Midbrain (tissue), 1 donor: Measurements from ENCODE around the gene SLC9A1.

Experiments
- DNase-seq: peaks from one replicate; lab custom pipeline; 2025; lab: John Stamatoyannopoulos, UW

The SLC9A1 gene

DNA sequence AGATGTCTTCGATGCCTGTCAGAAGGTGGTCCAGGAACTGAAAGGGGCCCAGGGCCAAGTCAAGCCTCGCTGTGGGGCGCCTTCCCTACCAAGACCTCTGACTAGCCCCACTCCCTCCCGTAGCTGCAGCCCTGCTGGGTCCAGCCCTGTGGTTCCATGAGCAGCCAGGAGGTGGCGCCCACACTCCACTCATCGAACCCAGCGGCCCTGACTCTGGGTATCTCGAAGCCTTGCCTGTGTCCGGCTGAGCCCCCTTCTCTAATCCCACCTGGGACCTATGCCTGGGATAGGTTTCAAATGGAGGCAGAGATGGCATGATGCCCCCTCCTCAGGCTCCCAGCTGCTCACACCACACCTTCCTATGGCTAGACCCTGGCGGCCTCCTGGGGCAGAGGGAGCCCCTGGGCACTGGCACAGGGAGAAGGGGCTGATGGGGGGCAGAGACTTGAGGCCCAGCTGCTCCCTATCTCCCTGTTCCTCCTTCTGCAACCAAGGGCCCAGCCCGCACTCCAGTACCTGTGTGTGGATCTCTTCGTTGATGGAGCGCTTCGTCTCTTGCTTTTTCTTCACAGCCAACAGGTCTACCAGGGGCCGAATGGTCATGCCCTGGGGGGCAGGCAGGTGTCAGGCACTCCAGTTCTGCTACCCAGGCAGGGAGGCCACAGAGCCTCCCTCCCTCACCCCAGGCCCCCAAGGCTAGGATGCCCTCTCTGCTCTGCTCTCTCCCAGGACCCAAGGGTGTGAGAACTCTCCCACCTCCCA, 52.0 kb downstream of the SLC9A1 start:
- peak; percentile 77 for DNase-seq

DNA sequence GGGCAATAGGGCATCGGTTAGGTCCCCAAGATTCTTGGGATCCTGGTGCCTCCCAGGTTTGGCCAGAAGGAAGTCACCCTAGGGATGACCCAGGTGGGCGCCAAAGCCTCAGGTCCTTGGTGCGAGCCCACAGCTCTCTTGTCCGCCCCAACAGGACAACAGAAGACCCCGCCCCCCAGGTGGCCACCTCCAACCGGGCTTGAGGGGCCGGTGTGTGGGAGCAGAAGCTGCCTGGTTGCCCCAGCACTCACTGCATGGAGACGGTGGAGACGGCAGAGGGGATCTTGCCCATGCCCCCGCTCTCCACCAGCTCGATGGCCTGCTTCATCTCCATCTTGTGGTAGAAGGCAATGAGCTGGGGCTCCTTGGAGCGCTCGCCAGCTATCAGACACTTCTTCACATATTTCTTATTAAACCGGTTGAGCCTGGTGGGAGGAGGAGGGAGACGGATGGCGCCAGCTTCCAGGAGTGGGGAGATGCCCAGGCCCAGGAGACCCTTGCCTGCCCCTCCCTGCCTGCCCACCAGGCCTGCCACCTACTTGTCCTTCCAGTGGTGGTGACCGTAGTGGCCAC, 52.7 kb downstream of the SLC9A1 start:
- no peak for DNase-seq

DNA sequence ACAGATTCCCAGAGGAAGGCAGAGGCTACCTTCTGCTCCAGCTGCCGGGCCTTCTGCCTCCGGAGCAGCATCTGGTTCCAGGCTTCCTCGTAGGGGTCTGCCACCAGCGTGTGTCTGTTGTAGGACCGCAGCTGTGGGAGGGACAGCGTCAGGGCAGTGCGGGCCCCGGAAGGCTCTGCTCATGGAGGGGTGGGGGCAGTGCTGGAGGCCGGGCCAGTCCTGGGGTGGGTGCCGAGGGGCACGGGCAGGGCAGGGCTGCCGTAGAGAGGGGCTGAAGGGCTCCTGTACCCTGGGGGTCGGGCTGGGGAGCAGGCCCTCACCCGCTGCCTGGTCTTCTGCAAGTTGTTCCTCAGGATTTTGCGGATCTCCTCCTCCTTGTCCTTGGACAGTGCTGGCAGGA, 53.2 kb downstream of the SLC9A1 start:
- DNase-seq: no peak

DNA sequence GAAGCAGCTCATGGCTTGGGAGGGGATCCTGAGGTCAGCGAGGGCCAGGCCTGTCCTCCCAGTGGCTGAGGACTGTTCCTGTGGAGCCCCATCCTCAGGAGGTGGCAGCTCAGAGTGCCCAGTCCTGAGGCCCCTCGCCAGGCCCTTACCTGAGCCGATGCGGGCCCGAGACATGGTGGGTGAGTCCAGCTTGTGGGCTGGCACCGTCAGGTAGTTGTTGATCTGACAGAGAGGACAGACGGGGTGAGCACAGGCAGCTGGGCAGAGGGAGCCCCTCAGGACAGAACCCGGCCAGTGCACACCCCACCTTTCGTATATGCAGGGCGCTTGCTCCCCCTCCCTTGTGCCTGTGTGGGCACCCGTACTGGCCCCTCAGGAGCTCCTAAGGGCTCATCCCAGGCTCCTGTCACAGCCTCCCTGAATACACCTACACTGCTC, 53.9 kb downstream of the SLC9A1 start:
- no peak for DNase-seq

DNA sequence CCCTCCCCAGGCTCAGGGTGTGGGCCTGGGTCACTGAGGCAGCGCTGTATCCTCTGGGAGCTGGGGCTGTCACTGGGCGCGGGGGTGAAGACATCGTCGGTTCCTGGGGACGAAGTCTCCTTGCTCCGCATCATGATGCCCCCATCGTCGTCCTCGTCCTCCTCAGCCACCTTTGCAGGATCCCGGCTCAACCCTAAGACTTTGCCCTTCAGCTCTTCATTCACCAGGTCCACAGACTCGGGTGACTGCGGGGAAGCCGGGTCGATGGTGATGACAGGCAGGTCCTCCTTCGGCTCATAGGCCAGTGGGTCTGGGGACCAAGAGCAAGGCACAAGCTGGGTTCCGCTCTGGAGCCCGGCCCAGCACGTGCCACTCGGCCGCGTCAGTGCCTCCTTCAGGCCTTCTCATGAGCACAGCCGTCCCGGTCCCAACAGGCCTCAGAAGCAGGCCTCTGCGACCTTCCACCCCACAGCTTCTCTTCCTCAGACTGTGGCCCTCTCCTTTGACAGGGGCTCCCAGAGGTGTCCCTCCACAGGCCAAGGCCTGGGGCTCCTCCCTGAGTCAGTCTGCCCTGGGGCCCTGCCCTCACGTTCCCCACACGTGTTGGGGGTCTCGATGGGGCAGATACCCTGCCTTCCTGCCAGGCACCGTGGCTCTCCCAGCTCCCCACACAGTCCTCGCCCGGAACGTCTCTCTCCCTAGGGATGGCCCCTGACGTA, 54.4 kb downstream of the SLC9A1 start:
- no peak for DNase-seq

DNA sequence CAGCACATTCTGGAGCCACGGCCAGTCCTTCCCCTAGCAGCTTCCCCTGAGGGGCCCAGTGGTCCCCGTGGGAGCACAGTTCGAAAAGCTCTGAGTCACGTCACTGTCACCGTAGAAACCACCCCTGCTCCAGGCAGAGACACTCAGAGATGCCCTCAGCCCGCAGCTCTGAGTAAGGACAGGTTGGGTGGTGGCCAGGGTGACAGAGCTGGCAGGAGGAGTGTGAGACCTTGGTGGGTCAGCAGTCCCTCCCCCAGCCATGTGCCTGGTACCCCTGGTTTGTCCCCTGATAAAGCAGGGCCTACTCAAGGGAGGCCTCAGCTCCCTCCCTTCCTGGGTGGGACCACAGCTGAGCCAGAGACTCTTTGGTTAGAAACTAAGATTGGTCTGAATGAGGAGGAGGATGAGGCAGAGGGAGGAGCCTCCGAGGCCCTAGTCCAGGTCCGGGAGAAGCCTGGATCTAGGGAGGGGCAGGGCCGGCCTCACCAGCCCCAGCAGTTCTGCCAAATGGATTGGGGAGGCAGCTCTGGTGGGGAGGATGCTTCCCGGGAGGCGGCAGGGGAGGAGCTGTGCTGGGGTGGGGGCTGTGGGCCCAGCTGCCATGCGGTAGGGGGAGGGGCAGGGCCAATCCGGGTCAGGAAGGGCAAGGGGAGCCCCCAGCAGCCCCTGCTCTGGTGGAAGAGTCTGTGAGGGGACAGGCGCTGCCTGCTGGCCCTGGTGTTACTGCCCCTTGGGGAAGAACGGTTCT, 55.2 kb downstream of the SLC9A1 start:
- no peak for DNase-seq

DNA sequence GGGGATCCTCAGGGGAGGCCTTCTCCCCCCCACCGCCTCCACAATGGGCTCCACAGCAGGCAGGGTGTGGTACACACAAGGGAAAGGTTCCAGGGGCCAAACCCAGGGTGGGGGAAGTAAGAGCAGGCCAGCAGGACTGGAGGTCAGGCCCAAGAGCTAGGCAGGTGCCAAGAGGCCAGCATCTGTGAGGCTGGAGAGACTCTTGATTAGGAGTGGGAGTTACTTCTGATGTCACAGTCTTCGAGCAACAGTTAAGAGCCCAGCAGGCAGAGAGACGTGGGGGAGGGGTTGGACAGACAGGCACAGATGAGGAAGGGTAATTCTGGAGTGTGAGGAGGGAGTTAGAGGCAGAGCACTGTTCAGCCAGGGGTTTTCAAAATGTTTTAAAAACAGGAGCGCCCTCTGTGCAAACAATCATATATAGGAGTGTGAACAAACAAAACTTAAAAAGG, 55.8 kb downstream of the SLC9A1 start:
- no peak for DNase-seq

DNA sequence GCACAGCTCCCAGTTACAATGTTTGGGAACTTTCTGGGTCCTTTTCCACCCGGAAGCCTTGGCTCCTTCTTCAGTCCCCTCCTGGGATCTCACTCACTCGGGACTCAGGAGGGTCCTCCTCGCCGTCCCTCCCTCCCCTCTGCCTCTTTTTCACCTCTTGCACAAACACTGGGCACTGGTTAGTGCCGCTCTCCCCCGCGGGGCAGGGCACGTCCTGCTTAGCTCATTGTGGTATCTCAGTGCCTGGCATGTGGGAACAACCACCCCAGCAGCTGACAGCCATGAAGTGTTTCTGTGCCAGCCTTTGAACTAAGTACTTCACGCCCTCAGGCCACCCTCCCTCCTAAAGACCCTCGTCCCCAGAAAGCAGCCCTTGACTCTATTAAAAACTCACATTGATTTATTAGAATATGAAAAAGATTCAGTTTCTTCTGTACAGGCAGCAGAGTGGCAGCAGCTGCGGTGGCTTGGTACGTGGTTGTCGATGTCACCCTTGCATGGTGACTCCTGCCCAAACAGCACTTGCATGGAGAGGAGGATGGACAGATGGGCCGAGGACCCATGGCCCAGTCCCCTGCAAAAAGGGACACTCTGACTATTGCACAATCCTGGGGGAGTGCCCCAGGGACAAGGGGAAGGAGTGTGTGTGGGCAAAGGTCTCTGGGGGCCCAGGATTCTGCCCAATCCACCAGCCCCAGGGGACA, 56.3 kb downstream of the SLC9A1 start:
- DNase-seq: no peak

DNA sequence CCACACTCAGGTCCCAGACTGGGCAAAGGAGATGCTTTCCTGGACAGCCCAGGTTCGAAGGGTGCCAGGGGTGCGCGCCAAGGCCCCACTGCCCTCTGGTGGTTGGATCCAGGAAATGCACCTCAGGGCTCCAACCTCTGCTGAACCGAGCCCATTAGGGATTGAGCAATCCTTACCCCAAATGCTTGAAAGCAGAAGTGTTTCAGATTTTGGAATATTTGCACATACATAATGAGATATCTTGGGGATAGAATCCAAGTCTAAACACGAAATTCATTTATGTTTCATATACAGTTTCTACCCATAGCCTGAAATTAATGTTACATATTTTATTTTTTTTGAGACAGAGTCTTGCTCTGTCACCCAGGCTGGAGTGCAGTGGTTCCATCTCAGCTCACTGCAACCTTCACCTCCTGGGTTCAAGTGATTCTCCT, 57.4 kb downstream of the SLC9A1 start:
- DNase-seq: peak; percentile 73

DNA sequence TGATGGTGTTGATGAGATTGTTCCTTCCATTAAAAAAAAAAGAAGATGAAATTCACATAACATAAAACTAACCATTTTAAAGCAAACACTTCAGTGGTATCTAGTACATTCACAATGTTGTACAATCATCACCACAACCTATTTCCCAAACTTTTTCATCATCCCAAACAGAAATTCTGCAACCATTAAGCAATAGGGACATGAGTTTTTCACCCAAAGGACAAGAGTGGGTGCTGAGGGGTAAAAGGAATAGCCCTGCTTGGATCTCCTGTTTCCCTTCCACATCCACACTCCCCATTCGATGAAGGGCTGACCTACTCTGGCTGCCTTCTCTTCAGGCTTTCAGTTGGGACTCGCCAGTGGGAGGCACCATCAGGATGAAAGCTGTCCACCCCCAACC, 59.3 kb downstream of the SLC9A1 start:
- no peak for DNase-seq

DNA sequence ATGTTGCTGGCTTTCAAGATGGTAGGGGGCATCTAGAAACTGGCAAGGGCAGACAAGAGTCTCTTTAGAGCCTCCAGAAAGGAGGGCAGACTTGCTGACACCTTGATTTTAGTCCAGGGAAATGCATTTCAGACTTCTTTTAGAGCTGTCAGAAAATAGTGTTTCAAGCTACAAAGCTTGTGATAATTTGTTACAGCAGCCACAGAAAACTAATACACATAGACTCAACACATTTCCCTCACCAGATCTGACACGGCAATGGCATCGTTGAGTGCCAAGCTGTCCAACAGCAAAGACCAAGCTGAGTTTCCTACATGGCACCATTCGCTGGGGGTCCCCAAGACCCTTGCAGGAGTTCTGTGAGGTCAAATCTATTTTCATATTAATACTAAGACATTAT, 62.0 kb downstream of the SLC9A1 start:
- no peak for DNase-seq

DNA sequence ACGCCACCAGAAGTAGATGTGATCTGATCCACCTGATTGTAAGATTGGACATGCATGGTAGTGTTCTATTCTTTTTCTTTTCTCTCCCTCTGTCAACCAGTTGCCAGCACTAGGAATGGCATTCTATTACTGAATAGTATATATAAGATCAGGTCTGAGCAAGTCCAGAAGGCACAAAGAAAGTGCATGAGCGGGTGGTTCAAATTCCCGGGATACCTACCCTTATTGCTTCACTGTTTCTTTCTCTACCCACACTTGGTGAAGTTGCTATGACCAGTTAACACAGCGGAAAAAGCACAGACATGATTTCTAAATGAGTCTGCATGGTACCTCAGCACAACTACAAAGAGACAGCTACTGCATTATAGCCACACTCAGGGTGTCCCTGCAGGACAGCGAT, 64.0 kb downstream of the SLC9A1 start:
- no peak for DNase-seq

DNA sequence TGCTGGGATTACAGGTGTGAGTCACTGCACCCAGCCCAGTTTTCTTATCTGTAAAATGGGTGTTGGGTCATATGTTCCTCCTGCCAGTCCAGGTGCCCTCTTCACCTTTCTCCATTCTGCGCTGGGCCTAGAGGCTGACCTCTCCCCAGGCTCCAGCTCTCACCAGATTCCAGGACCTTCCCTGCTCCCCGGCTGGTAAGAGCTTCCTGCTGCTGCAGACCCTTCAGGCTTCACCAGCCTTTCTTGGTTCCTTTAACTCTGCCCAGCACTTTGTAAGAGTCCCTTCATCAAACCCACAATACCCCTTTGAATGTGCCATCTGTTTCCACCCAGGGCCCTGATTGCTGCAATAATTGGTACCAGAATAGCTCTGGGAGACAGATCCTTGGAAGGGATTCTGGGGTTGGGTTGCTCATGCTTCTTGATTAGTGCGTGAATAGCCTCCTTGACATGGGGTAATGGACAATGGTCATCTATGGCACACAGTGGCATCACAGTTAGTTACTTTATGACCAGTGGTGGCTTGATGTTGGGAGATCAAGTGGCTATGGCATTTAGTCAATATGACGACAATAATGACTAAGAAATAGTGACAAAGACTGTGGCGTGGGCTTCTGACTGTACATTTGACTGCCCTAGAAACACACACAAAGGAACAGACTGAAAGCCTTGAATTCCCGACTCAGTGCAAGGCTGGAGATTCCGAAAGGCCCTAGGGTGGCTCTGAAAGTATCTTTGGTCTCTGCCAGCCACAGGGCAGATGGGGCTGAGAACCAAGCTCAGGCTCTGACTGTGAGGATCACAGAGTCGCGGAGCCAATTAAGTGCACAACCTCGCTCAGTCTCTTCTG, 67.3 kb downstream of the SLC9A1 start:
- DNase-seq: peak; percentile 4

DNA sequence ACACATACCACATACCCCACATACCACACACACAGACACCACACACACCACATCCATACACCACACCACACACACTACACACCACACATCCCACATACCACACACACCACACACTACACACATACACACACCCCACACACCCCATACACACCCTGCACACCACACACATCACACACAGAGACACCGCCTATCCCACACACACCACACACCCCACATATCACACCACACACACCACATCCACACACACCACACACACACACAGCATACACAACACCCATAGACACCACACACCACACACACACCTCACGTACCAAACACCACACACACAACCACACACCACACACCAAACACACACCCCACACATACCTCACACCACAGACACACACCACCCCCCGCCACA, 68.3 kb downstream of the SLC9A1 start:
- DNase-seq: no peak

DNA sequence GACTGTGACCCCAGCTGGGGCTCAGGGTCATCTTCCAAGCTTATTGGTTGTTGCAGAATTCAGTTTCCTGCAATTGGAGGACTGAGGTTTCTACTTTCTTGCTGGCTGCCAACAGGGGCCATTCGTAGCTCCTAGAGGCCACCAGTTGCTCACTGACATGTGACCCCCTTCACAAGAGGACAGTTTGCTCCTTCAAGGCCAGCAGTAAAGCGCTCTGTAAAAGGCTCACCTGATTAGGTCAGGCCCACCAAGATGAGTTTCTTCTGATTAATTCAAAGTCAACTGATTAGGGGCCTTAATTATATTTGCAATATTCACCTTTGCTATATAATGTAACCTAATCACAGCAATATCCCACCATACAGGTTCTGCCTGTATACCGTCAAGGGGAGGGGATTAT, 68.9 kb downstream of the SLC9A1 start:
- DNase-seq: no peak

DNA sequence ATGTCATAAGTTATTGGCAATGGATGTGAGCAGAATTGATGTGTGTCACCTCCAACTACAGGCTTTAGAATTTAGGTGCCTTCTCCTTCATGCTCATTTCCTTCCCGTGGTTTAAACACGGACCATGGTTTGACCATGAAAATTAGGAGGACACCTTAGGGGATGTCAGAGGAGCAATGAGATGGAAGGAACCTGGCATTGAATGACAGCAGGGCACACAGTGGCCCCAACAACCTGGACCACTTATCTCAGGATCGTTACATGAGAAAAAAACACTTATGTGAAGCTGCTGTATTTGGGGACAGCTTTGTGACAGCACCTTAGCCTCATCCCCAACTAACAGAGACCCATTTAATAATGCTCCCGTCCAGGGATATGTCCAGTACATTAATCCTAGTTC, 70.8 kb downstream of the SLC9A1 start:
- no peak for DNase-seq

DNA sequence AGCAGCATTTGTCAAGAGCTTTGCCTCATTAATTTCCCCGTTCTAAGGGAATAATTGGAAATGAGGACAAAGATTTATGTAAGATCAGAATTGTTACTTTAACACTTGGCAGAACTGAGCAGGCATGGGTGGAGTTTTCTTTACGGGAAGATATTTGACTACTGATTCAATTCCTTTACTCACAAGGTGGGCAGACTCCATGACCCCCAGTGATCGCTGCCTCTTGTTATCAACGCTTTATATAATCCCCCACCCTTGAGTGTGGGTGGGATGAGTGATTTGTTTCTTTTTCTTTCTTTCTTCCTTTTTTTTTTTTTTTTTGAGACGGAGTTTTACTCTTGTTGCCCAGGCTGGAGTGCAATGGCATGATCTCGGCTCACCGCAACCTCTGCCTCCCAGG, 77.0 kb downstream of the SLC9A1 start:
- no peak for DNase-seq

DNA sequence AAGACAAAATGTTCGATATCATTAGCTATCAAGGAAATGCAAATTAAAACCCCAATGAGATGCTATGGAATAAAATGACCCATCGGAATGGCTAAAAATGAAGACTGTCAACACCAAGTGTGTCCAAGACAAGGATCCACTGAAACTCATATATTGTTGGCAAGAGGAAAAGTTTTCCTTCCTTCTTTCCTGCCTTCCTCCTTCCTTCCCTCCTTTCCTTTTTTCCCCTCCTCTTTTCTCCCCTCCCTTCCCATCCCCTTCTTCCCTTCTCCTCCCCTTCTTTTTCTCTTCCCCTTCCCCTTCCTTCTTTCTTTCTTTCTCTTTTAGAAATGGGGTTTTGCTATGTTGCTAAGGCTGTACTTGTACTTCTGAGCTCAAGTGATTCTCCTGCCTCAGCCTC, 78.1 kb downstream of the SLC9A1 start:
- DNase-seq: no peak

DNA sequence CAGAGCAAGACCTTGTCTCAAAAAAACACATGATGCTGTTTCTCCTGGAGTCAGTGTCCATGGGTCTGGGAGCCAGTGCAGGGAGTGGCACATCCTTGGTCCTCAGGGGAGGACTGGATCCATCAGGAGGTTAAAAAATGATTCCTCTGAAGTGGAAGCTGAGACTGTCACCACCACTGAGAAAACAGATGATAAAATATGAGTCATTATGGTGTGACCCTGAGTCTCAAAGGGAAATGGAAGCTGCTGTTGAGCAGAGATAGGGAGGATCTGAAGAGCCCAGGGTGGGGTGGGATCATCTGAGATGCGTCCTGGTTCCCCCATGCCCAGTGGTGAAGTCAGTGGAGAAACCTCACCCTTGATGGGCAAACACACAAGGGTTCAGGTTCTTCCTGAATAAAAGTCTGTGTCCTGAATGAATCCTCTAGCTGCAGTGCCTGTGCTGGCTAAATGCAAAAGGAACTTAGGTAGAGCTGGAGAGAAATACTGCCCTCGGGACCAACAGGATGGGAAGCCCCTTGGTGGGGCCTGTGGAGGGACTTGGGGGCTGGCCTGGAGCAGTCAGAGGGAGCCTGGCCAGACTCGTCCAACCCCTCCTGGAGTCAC, 80.6 kb downstream of the SLC9A1 start:
- DNase-seq: no peak

DNA sequence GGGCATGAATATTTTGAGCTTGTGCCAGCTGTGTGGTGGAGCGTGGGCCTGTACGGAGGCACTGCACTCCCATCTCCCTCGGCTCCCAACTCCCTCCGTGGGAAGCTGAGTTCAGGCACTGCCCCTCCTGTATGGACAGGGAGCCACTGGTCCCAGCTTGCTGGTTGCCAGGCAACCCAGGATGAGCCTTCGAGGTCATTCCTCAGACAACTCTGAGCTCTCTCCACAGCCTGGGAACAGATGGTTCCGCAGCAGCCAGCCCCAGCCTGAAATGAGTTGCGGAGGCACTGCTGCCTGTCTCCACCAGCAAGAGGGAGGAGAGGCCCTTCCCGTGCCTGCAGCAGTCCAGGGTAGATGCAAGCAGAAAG, 83.9 kb downstream of the SLC9A1 start:
- peak; percentile 14 for DNase-seq
